Skin of body (tissue), 2 donors: ENCODE measurements around the gene TNS1. TPM values are rescaled to one million over a fixed set of nuclear protein-coding genes. Genes with fewer than 3 reads are reported as not detected.

Experiments
- DNase-seq: peaks from one replicate; lab custom pipeline; 2025; lab: John Stamatoyannopoulos, UW
- total RNA-seq: library from RNA; depleted of rRNA; stranded (reverse); fragments of >200 nt; gene quantifications from one replicate; pipeline ENCODE4 v1.2.3, GENCODE V29; 2014

TNS1 gene
- total RNA-seq, 1 donor from 2014 or later: 92.3 TPM

DNA sequence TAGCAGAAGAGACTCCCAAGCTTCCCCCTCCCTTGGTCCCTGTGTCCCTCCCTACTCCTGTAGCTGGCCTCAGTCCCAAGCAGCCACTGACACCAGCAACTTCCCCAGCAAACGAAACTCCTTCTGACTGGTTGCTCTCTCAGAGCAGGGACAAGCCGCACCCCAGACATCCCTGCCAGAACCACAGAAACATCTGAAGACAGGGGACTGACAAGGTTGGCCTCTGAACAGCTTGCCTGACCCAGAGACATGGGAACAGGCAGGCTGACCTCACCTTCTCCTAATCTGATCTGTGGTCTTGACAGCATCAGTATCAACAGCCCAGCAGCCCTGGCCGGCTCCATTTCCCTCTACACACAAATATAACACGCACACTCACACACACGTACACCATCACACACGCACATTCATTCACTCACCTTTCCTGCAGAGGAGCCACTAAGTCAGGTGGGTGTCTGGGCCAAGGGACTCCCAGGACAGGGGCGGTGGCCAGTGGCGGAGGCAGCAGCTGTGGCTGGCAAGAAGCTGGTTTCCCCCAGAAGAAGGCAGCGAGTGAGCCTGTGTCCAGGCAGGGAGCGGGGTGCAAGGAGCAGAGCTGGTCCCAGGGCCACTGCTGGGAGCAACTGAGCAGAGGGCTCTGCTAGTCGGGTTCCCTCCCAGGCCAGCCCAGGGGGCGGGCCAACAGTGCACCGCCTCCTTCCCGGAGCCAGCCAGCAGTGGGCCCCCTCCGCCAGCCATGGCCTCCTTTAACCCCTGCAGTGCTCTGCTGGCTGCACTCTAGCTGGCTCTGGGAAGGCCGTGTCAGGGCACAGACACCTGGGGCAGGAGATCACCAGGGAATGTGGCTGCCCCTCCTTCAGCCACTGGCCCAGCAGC, 59.1 kb downstream of the TNS1 start:
- DNase-seq: peak; percentile 48

DNA sequence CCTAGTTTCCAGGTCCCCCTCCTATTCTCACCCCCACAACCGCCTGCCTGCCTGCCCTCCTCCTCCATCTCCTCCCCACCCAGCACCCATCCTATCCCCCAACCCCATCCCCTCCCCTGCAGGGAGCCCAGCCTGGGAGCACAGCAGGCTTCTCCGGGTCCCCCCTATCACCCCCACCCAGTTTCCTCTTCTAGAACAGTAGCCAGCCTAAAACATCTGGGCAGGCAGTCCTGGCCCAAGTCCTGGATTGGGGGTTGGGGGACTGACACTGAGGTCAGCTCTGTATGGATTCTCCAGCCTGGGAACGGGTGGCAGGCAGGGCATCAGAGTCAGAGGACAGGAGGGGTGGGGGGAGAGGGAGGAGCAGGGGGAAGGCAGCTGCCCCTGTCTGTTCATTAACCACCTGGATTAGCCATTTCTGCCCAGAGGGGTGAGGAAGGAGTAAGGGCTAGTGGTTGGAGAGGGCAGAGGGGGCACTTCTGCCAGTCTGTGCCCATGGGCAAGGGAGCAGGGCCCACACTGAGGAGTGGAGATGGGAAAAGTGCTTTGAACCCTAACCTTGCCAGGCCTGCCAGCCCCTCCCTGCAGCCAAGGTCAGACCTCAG, 60.0 kb downstream of the TNS1 start:
- no peak for DNase-seq

DNA sequence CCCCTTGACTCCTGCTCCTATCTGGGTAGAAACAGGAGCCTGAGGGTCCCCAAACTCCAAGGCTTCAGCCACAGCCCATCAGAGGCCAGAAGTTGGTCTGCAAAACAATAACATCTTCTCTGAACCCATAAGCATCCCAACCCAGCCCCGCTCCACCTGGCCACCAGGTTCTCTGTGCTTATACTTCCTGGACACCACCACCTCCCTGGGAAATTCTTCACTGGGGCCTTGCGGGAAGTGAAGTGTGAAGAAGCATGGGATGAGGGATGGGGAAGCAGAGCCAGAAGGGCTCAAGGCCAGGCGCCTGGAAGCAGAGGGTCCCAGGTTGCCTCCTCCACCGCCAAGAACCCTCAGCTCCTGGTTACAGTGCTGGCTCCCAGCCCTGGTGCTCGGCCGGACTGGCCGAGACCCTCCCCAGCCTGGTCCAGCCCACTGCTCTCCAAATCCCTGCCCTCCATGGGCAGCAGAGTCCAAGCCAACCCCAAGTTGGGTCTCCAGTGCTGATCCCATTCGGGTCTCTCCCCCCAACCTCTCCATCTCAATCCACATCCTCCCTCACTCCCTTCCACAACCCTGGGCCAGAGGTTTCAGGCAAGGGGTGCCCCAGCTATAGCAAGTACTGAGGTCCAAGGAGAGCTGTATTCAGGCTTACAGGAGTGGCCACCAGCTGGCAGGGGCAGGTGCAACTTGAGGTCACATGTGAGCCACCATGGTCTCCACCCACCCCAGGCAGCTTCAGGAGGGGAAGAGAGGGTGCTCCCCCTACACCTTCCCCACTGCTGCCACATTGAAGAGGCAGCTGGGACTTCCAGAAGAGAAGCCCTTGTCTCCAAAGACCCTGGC, 60.7 kb downstream of the TNS1 start:
- no peak for DNase-seq

DNA sequence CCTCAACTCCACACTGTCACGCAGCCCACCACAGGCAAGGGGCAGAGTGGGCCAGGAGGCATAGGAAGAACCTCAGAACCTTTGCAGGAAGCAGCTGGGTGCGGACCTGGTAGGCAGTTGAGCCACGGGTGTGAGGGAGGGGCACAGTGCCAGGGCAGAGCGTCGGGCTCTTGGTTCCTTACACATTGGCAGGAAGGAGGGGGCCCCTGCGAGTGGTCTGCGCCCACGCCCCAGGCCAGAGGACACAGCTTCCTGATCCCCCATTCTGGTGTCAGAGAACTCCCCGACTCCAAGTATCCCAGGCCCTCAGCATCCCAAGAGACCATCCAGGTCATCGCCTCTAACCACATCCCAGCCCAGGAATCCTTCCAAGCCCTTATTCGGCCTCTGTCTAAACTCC, 61.5 kb downstream of the TNS1 start:
- no peak for DNase-seq

DNA sequence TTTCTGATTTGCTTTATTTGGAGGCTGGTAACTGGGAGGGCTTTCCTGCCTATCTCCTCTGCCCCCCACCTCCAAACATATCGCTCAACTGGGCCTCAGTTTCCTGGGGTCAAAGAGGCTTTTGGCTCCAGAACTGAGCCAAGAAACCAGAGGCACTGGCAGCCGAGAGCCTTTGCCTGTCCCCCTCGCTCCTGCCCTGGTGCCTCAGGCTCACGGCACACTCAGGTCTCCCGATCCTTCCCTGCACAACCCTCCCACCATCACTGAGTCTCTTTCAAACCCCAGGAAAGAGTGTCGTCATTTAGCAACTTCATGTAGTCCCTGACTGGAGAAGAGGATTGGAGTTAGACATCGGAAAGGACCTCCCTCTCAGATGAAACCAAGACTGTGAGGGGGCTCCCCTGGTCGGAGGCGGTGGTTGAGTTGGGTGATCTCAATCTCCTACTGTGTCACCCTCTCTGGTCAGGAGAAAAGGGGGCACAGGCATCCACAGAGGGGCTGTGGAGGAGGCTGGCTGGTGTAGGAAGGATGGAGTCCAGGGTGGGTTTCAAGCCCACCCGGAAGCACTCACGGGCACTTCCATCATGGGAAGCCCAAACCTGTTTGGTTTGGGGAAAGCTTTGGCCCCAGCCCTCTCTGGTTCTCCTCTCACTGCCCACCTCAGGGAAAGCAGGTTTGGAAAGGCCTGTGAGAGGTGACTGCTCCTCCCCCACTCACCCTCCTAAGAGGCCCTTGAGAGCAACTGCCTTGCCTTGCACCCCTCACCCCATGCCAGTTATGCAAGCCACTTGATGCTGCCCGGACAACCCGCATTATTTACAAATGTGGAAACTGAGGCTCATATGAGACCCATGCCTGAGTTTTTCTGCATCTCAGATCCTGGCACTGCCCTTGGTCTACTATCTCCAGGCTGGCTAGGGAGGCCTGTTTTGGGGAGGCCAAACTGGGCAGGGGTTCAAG, 62.3 kb downstream of the TNS1 start:
- DNase-seq: no peak

DNA sequence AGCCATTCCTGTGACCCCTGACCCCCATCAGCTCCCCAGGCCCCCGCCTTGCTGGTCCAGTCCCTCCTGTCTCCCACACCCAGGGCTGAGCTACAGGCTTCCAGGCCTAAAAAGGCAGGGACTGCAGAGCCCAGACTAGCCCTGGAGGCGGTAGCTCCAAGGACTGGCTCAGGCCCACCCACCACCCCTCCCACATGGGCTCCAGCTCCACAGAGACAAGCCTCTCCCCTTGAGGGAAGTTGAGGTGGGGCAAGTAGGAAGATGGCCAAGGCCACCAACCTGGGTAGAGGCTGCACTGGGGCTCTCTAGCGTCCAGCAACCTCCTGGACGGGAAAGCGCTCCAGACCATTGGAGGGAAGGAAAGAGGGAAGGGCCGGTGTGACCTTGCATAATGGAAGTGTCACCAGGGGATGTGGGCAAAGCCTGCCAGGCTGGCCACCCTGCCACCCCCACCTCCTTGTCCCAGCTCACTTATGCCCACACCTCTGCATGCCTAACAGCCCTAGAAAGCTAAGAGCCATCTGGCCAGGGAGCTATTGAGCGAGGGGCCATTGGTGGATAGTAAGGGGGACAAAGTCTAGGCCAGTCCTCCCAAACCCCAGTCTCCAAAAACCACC, 63.1 kb downstream of the TNS1 start:
- DNase-seq: no peak

DNA sequence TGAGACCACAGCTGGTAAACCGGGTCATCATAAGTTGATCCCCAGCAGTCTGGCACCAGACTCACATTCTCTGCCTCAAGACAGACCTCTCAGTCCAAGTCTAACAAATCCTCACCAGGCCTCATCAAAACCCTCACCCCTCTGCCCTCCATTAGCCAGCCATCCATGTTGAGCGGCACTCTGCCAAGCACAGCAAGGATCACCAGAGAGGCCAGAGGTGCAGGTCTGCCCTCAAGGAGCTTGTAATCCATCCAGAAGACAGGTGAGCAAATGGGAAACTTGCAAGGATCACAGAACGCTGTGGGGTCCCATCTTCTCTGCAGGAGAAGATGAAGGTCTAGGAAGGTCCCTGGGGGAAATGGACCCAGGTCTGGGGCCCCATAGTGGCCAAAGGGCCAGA, 63.6 kb downstream of the TNS1 start:
- no peak for DNase-seq

DNA sequence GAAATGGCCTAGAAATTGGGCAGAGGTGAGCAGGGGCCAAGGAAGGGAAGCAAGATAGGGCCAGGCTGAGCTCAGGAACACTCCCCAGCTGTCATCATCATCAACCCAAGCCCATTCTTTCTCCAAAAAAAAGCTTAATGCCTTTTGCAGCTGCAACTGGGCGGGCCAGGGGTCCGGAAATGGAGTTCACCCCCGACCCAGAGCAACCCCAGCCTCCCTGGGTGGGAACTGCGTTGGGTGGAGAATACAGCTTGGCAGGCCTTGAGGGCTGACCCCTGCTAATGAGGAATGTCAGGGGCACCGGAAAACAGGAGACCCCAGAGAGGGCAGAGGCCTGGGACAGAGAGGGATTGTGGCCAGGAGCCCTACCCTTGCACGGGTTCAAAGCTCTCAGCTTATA, 64.8 kb downstream of the TNS1 start:
- DNase-seq: peak; percentile 36

DNA sequence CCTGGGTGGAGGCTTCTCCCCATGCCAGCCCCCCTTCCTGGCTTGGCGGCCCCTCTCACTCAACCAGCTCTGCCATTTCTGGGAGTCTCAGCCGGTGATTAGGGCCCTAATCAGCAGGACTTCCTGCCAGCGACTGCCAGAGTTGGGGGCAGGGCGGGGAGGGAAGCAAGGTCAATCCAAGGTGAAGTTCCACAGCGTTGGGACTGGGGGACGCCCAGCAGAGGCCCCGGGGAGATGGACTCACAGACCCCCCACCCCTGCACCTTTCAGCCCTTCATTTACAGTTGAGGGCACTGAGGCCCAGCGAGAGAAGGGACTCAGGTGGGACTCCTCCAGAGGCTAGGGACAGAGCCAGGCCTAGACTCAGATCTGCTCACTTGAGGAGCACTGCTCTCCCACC, 65.3 kb downstream of the TNS1 start:
- no peak for DNase-seq

DNA sequence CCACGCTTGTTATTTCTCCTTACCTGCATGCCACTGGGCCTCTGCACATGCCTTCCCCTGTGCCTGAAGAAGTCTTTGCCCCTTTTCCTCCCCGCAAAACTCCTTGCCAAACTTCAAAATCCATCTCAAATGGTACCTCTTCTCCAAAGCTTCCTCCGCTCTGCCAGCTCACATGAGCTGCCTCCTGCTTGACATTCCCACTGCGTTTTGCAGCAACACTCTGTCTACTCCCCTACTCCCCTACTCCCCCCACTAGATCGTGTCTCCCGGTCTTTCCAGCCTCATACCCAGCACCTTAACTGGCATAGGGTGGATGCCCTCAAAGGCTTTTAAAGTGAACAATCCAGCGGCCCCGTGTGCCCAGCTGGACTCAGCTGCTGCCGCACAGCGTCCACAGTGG, 65.8 kb downstream of the TNS1 start:
- no peak for DNase-seq

DNA sequence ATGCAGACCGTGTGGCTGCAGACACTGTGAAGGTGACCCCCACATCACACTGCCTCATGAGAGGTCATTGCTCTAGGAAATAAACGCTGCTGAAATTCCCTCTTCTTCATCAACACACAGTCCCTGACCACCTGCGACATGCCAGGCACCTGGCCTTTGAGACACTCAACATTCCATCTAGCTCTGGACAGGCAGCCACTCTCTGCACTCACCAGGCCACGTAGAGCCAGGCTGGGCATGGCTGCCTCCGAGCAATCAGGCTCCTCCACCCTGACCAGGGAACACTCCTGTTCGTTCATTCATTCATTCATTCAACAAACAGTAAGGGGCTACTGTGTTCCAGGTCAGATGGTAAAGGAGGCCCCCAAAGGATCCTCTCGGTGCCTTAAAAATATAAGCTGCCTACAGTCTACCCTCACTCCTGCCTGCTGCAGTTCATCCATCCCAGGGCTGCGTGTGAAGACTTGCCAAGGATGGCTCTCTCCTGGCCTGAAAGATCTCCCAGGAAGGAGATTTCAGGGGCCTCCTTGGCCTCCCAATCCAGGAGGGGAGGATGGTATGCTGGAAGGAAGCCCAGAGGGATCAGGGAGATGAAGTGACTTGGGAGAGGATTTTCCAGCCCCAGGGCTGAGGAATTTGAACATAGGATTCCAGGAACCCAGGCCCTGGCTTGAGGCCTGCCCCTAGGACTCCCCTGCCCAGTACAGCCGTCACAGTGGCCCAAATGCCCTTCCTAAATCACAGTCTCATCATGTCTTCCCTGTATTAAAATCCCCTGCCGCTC, 66.7 kb downstream of the TNS1 start:
- DNase-seq: no peak

DNA sequence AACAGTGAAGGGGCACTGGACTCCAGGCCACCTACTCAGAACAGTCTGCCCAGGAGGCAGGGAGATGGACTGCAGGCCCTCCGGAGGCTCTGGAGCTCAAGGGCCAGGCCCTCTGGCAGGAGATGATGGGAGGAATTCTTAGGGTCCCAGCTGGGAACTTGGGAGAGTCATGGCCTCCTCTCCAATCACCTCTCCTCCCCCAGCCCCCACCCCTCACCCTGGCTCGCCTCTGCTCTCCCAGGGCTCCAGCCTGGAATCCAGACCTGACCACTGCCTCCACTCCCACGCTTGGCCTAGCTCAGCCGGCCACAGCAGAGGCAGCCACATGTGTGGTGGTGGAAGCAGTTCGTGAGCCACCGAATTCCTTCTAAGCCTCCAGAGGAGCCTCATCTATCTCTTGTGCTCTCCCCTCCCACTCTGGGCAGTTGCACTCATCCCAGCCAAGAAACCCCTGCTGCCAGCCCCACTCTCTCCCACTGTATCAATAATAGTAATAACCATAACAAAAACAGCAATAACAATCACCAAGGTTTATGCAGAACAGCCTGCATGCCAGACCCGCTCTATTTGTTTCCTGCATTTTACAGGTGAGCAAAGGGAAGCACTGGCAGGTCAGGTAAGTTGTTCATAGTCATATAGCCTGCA, 67.4 kb downstream of the TNS1 start:
- no peak for DNase-seq

DNA sequence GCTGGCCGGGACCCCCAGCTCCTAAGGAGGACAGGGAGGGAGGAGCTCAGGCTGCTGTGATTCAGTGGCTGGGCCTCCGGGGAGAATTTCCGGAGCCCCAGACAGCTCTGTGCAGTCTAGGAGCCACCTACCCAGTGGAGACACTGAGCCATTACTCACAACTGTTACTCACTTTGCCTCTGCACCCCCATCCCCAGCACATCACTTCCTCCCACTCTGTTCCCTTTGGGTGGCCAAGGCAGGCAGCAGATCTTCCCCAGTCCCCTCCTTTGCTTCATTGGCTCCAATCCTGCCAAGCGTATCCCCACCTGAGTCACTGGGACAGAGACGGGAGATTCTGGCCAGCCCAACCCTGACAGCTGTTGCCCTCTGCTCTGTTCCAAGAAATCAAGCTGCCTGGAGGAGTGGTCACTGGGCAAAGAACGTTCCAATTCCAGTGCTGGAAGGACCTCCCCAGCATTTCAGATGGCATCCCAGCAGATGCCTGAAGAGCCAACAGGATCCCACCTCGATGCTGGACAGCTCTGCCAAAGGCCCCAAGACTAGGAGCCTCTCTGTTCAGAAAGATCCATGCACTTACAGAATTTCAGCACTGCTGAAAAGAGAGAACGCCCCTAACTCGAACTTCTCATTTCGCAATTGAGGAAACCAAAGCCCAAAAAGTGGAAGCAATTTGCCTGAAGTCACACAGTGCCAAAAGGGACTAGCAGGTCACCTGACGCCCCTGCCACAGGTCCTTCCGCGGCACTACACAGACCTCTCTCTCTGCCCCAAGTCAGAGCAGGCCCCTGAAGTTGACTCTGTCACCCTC, 68.3 kb downstream of the TNS1 start:
- DNase-seq: peak; percentile 46

DNA sequence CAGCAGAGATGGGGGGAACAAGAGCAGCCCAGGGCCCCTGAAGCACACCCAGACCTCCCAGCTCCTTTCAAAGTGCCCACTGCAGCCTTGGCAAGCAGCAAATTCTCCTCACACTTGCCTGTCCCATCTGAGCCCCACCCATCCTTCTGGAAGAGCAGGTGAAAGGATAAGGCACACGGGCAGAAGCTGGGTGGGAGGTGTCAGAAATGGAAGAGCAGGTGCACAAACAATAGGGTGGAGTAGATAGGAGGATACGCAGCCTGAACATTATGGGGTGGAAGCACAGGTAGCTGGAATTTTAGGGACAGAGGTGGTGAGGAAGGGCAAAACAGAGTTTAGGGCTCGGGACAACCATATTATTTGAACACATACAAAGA, 69.2 kb downstream of the TNS1 start:
- DNase-seq: no peak

DNA sequence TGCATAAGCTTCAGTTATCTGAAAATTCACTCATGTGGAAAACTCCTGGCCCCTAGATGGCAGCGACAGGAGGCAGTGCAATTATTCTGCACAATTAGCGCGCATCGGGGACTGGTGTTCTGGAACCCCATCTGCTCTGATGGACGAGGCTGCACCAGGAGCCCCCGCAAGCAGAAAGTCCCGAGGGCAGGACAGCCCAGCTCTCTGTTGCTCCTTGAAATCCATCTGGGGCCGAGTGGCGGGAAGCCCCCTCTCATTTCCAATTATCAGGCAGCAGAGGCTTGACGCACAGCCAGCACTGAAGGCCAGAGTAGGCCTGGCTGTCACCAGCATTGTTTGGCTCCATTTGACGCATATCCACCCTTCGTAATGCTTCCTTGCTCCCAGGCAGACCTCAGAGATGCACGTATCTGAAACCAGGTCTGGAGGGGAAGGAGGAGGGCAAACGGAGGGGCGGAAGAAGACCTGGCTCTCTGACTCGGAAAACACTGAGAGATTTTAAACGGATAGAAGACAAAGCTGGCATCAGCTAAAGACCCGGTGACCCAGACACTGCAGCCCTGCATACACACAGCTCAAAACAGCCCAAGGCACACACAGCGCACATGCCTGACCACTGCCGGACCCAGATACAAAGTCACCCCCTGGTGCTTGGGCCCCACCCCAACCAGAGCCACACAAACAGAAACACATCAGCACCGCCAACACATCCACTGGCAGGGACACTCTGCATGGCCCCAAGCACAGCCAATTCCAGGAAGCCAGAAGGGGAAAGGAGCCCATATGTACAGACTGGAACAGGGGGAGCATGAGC, 69.8 kb downstream of the TNS1 start:
- DNase-seq: no peak

DNA sequence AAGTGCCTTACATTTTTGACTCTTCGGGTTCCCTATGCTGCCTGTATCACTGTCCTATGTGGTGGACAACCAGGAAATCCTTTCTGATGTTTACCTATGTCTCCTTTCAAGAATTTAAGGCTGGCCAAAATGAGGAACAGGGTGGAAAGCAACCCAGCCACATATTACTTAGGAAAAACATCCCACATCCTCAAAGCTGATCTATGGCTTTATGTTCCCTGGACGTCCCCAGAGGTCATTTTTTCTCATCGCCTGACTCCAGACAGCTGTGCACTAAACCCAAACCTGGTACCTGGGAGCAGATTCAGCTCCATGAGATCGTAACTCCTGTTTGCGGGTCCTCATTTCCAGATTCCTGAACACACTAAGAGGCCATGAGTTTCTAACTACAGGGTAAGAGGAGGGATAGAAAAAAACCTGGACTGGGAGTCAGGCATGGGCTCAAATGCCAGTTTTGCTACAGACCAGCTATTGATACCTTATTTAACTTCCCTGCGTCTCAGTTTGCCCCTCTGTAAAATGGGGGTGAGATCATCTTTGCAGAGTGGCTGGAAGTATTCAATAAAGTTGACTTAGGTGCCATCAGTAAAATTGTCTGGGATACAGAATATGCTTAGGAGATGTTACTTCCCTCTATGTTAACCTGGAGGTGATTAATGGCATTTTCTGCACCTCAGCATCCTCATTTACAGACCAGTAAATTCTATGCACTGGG, 70.8 kb downstream of the TNS1 start:
- DNase-seq: no peak
